Stimulated activated CD4-positive, alpha-beta T cell treated with anti-CD3 and anti-CD28 coated beads, Interleukin-2, amount 100 ng/mL, for 4 hours (primary cell): ENCODE results near the gene HSD17B7.
"Not testable (repeated sequence)": the region's sequence is repeated elsewhere in the genome, so short reads cannot be mapped to it uniquely, and the experiment has no call there.

Experiments
- DNase-seq: peaks from one replicate; pipeline ENCODE4 v3.0.0-alpha.2; 2020; ENCODE audit warnings: low read depth

Gene HSD17B7

GRCh38 chr1:162807503-162807902 is 17.0 kb downstream of the HSD17B7 start:
- not testable (repeated sequence) for DNase-seq

- DNase-seq, result not testable (repeated sequence)
Measured at GRCh38 chr1:162812357-162812756, 21.9 kb downstream of the HSD17B7 start.

- not testable (repeated sequence) for DNase-seq
Measured at GRCh38 chr1:162818136-162818535, 27.6 kb downstream of the HSD17B7 start.

- not testable (repeated sequence) for DNase-seq
Measured at GRCh38 chr1:162818666-162819065, 28.2 kb downstream of the HSD17B7 start.

GRCh38 chr1:162822391-162823200 is 32.1 kb downstream of the HSD17B7 start:
- no peak for DNase-seq

GRCh38 chr1:162823231-162823630 is 32.7 kb downstream of the HSD17B7 start:
- peak; percentile 9 for DNase-seq

- DNase-seq, result no peak
Measured at GRCh38 chr1:162823771-162824525, 33.4 kb downstream of the HSD17B7 start.

- no peak for DNase-seq
Measured at GRCh38 chr1:162829268-162829667, 38.8 kb downstream of the HSD17B7 start.

- DNase-seq, result no peak
Measured at GRCh38 chr1:162832470-162832869, 42.0 kb downstream of the HSD17B7 start.

- DNase-seq, result no peak
Measured at GRCh38 chr1:162835157-162835899, 44.8 kb downstream of the HSD17B7 start.

GRCh38 chr1:162838863-162839262 is 48.4 kb downstream of the HSD17B7 start:
- DNase-seq, result no peak

- DNase-seq, result no peak
Measured at GRCh38 chr1:162840250-162840839, 49.8 kb downstream of the HSD17B7 start.

- no peak for DNase-seq
Measured at GRCh38 chr1:162844153-162844552, 53.7 kb downstream of the HSD17B7 start.

GRCh38 chr1:162846256-162847212 is 56.0 kb downstream of the HSD17B7 start:
- DNase-seq, result no peak

GRCh38 chr1:162847839-162848453 is 57.4 kb downstream of the HSD17B7 start:
- DNase-seq, result peak; percentile 70

- no peak for DNase-seq
Measured at GRCh38 chr1:162849711-162850110, 59.2 kb downstream of the HSD17B7 start.

- DNase-seq, result no peak
Measured at GRCh38 chr1:162851341-162851740, 60.8 kb downstream of the HSD17B7 start.

- DNase-seq, result peak; percentile 25
Measured at GRCh38 chr1:162854245-162854882, 63.9 kb downstream of the HSD17B7 start.

GRCh38 chr1:162855461-162856150 is 65.1 kb downstream of the HSD17B7 start:
- no peak for DNase-seq
